ENCODE results near the gene MICAL1.

Gene MICAL1, protein sequence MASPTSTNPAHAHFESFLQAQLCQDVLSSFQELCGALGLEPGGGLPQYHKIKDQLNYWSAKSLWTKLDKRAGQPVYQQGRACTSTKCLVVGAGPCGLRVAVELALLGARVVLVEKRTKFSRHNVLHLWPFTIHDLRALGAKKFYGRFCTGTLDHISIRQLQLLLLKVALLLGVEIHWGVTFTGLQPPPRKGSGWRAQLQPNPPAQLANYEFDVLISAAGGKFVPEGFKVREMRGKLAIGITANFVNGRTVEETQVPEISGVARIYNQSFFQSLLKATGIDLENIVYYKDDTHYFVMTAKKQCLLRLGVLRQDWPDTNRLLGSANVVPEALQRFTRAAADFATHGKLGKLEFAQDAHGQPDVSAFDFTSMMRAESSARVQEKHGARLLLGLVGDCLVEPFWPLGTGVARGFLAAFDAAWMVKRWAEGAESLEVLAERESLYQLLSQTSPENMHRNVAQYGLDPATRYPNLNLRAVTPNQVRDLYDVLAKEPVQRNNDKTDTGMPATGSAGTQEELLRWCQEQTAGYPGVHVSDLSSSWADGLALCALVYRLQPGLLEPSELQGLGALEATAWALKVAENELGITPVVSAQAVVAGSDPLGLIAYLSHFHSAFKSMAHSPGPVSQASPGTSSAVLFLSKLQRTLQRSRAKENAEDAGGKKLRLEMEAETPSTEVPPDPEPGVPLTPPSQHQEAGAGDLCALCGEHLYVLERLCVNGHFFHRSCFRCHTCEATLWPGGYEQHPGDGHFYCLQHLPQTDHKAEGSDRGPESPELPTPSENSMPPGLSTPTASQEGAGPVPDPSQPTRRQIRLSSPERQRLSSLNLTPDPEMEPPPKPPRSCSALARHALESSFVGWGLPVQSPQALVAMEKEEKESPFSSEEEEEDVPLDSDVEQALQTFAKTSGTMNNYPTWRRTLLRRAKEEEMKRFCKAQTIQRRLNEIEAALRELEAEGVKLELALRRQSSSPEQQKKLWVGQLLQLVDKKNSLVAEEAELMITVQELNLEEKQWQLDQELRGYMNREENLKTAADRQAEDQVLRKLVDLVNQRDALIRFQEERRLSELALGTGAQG

DNA sequence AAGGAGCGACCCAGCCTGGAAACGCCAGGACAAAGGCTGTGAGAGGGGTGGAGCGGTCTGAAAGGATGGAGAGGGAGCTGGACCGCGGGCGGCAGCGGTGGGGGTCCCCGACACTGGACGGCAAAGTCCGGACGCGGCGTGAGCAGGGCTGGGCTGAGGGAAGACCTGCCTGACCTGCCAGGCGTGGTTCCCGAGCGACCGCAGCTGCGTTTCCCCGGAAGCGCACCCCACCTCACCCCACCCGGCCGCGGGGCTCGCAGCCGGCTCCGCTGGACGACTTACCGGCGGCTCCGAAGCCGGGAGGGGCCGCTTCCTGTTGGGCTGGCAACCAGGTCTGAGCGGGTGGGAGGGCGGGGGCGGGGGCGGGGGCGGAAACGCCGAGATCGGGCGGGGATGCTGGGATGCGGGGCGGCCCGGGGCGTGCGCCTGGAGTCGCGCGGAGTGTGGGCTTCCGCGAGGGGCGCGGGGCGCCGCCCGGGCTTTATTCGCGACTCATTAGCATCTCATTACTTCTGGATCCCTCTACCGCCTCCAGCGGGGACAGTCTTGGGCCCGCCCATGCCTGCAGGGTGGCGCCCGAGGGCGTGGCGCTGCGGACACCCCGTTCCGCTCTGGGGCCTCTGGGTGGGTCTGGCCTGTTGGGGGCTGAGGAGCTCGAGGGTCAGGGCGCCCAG is at the start of gene MICAL1:
TSS of gene MICAL1 (minus strand) at position 336 of the 674 bp plus-strand sequence. CDS start 1,576 bp downstream, outside the sequence.
- DNase-seq = peak; percentile 79

DNA sequence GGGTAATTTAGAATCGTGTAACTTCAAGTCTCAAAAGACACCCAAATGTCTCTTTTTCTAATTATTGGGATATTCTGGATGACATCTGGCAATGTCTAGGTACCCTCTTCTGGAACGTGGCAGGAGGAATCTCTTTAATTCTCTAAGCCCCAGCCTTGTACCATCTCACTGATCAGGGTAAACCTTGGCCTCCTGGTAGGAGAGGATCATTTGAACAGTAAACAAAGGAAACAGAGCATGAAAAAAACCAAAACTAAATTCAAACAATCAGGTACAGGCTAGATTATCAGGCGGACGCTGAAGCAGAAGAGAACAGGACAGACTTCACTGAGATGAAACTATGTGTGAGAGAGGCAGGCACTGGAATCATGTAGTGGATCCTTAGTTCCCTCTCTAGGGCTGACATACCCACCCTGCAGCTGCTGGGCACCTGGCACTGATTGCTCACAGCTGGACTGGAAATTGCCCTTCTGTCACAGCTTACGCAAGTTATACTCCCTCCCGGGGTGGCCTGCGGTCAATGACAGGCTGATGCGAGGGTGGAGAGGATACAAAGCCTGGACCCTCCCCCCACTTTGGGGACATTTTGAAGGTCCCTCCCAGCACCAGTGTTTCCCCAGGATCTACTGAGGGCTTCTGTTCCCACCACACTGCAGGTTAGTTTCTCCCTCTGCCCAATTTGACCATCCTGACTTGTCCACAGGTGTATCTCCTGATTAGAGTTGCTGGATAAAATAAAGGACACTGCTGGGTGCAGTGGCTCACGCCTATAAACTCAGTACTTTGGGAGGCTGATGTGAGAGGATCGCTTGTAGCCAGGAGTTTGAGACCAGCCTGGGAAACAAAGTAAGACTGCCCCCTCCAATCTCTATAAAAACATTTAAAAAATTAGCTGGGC is 48.0 kb upstream of the MICAL1 start:
- DNase-seq = no peak

DNA sequence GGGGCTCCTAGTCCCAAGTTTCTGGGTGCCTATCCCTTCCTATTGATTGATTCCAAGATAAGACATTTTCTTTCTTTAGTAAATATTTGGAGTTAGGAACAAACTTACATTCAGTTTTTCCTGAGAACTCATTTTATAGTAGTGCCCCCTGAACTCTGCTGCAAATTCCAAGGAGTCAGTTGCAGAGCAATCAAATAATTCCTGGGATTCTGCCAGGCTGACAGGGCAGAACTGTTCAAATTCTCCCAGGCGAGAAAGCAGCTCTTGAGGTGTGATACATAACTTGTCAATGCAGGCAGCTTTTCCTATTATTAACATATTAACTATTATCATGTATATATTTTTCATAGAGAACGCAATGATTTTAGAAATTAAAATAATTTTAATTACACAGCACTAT is 43.4 kb upstream of the MICAL1 start:
- DNase-seq = no peak

DNA sequence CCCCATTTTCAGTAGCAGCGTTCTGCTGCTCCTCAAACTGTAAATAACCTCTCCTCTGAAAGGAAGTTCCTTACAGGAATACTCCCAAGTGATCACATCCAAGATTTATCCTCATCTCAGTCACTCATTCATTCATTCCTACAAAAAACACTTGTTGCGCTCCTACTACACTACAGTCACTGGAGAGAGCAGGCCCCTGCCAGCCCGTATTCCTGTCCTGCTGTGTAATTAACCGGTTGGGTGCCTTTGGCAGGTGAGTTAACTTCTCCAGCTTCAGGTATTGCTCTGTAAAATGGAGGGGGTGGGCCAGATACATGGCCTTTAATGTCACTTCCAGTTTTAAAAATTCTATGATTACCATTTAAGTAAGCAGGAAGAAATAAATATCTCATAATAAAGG is 42.5 kb upstream of the MICAL1 start:
- no peak for DNase-seq

DNA sequence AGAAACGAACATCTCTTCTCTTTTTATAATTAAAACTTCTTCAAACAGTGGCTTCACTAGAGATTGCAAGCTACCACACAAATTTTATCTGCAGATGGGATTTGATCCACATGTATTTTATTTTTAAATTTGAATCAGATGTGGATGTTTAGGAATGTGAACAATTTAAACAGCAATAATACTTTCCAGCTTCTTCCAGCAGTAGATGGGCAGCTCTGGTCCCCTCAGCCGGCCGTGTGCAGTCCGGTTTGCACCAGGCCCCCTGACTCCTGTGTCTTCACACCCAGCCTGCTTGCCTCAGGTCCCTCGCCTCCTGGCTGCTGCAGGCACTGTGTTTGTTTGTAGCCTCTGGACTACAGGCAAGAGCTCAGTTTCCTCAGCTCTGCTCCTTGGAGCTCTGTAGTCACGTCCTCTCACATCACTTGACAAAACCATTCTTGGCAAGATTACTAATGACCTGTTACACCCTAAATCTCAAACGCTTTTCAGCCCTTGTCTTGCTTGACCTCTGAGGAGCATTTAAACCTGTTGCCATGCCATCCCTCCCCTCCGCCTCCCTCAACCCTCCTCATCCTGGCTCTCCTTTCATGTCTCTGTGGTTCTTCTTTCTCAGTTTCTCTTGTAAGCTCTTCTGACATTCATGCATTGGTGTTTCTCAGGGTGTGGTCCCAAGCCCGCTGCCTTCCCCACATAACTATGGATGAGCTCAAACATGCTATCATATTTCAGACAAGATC is 40.6 kb upstream of the MICAL1 start:
- no peak for DNase-seq

DNA sequence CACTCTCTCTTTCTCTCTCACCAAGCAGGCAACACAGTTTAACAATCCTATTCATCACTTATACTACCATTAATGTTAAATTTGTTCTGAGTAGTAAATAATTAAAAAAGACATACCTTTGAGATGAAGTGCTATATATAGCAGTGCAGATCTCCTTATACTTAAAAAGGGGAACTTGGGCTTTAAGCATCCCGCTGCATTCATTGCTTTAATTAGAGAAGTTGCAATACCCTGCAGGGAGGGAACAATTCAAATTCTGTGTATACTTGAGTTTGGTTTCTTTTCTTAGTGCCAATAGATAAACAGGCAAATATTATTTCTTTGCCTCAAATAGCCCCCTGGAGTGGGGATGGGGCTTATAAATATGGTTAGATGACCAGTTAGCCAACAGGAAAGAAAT is 38.3 kb upstream of the MICAL1 start:
- no peak for DNase-seq

DNA sequence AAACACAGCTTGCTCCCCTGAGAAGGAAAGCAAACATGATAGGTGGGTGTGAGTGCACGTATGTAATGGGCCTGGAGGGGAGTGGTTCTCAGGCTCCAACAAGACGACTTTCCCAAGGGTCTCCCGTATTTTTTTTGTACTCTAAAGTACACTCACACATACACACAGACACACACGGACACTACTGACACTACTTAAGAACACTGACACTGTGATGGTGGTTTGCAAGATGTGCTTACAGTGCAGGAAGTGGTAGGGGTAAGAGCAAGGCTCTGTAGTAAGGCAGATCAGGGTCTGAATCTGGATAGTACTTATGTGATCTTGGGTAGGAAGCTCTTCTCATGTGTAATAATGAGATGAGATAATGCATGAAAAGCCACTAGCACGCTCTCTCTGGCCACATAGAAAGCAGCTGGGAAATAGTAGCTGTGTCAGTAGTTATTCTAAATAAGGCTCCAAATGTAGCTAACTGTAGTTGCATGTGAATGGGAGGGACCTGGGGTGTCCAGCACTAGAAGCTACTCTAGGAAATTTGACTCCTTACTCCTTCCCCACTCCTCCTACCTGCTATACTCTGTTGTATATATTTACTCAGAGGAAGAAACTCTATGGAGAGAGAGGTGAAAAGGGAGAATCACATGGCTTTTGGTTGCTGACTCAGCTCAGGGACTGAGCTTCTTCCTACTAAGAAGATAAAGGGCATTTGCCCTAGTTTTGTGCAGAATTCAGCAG is 35.8 kb upstream of the MICAL1 start:
- no peak for DNase-seq

DNA sequence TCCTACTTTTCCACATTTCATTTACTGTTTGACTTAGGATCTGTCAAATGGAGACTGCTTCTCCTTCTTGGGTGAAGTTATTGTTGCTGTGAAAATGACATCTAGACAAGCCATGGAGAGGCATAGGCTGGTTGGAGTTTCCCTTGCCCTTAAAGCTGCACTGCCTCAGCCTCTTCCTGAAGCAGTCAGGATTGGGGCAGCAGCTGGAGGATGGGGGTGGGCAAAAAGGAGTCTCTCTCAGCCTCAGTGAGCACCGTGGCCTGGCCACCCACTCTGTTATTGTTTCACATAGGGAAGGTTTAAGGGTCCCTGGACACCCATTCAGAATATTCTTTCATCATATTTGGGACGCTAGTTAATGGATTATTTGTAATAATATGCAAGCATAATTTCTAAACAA is 35.1 kb upstream of the MICAL1 start:
- DNase-seq = no peak

DNA sequence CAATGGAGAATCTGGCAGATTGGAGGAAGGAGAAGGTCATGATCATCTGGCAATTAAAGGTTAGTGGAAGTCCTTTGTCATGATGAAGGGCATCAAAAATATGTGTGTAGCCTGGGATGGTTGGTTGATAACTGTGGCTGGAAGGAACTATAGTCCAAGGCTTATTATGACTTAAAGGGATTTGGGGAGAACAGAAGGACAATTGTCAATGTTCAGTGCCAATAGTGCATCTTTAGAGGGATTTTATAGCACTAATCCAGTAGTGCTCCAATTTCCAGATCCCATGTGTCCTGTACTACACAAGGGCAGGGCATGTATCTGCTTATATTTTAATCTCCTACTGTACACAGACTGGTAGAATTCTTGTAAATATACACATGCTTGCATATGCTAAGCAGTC is 32.4 kb upstream of the MICAL1 start:
- DNase-seq = no peak

DNA sequence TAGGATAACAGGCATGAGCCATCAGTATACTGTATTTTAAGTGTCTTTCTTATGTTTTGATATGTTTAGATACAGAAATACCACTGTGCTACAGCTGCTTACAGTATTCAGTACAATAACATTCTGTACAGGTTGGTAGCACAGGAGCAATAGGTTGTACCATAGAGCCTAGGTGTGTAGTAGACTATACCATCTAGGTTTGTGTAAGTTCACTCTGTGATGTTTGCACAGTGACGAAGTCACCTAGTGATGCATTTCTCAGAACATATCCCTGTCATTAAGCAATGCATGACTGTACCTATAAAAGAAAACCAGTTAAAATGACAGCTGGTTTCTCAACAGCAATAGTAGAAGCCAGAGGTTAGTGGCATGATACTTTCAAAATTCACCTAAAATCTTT is 30.5 kb upstream of the MICAL1 start:
- DNase-seq = no peak

DNA sequence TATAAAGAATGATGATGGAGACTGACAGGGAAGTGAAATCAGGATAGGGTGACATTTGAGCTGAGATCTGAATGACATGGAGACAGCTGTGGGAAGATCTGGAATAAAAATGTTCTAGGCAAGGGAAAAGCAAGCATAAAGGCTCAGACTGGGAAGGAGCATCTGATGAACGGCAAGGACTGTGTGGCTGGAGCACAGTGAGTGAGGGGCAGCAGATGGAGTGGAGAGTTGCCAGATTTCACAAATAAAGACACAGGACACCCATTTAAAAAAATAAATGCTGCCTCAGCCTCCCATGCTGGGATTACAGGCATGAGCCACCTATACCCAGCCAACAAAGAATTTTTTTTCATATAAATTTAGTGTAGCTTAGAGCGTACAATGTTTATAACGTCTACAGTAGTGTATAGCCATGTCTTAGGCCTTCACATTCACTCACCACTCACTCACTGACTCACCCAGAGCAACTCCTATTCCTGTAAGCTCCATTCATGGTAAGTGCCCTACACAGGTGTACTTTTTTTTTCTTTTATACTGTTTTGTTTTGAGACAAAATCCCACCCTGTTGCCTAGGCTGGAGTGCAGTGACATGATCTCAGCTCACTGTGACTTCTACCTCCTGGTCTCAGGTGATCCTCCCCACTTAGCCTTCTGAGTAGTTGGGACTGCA is 29.8 kb upstream of the MICAL1 start:
- DNase-seq = no peak

DNA sequence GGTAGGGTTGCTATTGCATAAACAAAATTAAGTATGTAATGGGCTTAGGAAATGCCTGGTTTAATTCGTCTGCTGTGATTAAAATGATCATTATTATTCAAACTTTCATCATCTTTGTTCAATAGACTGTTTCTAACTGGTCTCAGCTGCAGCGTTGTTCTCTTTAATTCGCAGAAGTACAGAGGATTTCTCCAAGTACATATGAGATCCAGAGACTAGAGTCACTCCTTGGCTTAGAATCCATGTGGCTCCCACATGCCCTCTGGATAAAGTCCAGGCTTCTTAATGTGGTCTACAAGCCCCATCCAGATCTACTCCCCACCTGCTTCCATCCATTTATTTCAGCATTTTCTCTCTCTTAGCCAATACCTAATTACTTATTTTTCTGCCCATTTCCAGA is 28.6 kb upstream of the MICAL1 start:
- DNase-seq = no peak

DNA sequence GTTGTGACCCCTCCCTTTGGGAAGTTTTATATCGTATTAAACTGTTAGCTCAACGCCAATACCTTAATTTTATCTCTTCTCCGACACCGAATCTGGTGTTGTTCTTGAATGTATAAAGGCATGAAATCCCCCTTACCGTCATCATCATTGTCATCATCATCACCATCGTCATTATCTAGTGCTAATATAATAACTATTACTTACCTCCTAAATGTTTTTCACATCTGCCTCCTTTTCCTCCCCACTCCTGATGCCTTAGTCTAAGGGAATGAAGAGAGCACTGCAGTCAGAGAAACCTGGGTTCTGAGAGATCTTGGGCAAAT is 28.1 kb upstream of the MICAL1 start:
- DNase-seq = no peak

DNA sequence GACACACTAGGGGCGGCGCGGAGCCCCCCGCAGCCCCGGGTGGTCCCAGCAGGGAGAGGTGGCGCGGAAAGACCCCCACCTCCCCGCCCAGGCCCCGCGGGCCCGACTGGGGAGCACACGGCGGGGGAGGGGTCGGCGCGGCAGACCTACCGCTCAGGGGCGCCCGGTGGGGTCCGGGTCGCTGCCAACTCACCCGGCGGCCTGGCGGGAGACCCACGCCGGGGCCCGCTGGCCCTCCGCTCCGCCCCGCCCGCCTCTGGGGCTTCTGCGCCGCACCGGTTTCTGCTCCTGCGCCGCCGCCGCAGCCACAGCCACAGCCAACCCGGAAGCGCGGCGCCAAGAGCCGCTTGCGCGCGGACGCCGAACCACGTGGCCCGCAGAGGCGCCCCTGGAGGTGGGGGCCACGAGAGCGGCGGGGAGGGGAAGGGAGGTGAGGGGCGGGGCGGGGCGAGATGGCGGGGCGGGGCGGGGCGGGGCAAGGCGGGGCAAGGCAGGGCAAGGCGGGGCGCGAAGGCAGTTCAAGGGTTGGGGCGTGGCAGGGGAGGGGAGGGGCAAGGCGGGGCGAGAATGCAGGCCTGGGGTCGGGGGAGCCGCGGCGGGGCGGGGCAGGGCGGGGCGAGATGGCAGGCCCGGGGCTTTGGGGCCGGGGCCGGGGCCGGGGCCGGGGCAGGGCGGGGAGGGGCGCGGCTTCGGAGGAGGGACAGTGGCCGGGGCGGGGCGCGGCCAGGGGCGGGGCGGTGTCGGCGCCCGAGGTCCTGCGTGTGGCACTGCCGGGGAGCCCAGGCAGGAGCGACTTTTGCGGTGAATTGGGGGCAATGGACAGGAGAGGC is 27.5 kb upstream of the MICAL1 start, which contains the start of gene ZBTB24:
TSS of gene ZBTB24 (minus strand) at position 315 of the 830 bp plus-strand sequence. CDS start 1,193 bp downstream, outside the sequence.
- peak; percentile 99 for DNase-seq

DNA sequence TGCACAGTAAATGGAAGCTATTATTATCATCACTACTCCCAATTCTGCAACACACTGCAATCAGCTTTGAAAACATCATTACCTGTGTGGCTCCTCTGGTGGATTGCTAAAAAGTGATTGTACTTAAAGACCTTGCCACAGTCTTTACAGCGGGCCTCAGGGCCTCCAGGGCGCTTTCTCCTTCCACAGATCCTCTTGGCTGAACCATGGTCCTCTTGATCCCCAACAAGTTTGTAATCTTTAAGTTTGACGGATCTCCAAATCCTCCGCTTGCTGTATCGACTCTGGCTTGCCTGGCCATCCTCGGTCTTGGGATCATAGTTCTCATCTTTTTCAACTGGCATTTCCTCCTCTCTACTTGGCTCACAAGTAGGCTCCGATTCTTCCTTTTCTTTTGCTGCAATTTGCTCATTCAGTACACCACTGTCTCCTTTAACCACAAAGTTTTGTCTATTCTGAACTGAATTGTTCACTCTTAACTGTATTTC is 25.5 kb upstream of the MICAL1 start:
- no peak for DNase-seq

DNA sequence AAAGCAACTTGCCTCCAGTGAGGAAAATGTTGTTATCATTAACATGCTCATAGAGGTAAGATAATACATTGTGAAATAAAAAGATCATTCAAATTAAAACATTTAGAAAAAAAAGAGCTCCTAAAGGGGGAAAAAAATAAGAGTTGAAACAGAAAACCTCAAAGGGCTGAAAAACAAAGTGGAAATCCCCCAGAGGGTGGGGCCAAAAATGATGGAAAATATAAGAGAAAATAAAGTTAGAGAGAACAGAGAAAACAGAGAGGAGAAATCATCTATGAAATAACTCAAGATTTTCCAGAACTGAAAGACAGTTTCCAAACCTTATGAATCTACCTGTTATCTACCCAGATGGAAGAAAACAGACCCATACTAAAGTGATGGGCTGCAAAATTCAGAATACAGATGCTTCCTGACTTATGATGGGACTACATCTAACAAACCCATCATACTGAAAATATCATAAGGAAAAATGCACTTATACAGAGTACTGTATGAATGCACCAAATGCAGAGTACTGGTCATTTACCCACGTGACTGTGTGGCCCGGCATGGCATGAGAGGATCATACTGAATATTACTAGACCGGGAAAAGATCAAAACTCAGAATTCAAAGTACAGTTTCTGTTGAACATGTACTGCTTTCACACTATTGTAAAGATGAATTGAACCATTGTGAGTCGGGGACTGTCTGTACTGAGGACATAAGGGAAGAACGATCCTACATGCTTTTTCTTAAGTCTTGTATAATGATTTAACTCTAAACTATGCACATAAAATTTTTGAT is 23.5 kb upstream of the MICAL1 start:
- DNase-seq = no peak

DNA sequence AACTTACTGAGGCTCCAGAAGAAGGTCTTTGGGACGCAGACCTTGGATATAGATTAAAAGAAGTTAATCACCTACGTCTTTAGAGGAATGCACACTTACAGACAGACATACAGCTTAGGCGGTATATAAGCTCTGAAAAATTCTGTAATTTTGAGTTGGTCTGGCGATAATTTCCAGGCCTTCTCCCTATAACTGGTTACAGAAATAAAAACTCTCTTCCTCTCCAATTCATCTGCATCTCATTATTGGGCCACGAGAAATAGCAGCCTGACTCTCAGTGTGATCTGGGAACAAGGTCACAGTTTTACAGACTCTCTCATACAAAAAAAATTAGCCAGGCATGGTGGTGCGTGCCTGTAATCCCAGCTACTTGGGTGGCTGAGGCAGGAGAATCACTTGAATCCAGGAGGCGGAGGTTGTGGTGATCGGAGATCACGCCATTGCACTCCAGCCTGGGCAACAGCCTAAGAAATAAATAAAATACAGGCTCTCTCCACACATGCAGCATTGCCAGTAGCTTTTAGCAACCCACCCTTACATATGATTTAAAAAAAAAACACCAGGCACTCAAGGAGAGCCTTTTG is 22.7 kb upstream of the MICAL1 start:
- DNase-seq = no peak

DNA sequence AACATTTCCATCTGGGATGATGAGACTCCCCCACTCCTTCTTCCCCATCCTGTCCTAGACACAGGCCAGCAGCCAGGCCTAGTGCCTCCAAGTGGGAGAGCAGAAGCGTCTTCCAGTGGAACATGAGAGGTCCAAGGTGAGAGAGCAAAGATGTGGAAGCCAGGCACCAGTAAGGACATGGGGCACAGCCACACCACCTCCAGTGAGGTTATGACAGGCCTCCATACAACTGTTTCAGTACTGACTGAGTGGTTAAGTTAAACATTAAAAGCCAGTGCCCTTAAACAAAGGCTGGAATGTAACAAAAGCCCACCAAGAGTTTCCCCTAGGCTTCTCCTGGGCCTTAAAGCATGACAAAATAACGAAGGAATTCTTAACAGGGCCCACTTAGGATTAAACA is 22.2 kb upstream of the MICAL1 start:
- DNase-seq = no peak
